Endothelial cell of umbilical vein (primary cell): ENCODE results near the gene NPPA. TPM values are rescaled to one million over a fixed set of nuclear protein-coding genes. Genes with fewer than 3 reads are reported as not detected.

Experiments
- BruUV-seq: library from RNA; stranded (reverse); fragments of 400-500 nt; replicated peaks from 2 replicates; lab custom pipeline; 2021; lab: Mats Ljungman, UMichigan
- CTCF ChIA-PET: fragments of 300-600, 350-600 bp; sonication (Branson Sonifier 250); formaldehyde crosslinking; loops from one replicate; lab custom pipeline; 2021; ENCODE audit warnings: antibody characterized with exemption, inconsistent platforms; lab: Charles Lee
- POLR2A ChIA-PET: fragments of 300-600, 350-600 bp; sonication (Branson Sonifier 250); formaldehyde crosslinking; loops from one replicate; lab custom pipeline; 2021; ENCODE audit warnings: antibody characterized with exemption, inconsistent platforms; lab: Charles Lee
- DNase-seq: peaks from one replicate; pipeline ENCODE4 v3.0.0-alpha.2; 2011; ENCODE audit warnings: low read depth, low spot score
- FAIRE-seq: peaks from 2 replicates; lab custom pipeline; 2011; peaks lifted over from hg19 to GRCh38; lab: Jason Lieb, UNC
- H2AFZ ChIP-seq: 2 replicates; pipeline ENCODE4 v1.6.0; 2012; ENCODE audit warnings: low read depth, low read length, control low read depth, inconsistent platforms
- H3K27ac ChIP-seq: 2 replicates; pipeline ENCODE4 v1.5.1; 2011; ENCODE audit warnings: low read depth, mild to moderate bottlenecking, control low read depth, low read length, moderate library complexity; ENCODE audit not compliant: insufficient read depth
- H3K27me3 ChIP-seq, 2 experiments: 2 replicates each; pipeline versions ENCODE4 v1.6.0 to v1.6.1; 2011; ENCODE audit warnings: low read length in 2 of 2, mixed read lengths in 1 of 2; ENCODE audit not compliant: control insufficient read depth in 2 of 2, insufficient read depth in 2 of 2
- H3K36me3 ChIP-seq, 2 experiments: 2 replicates in 1 of 2; 3 replicates in 1 of 2; pipeline ENCODE4 v1.5.1; 2011; ENCODE audit warnings: low read length in 2 of 2, mild to moderate bottlenecking in 1 of 2, moderate library complexity in 1 of 2; ENCODE audit not compliant: control insufficient read depth in 2 of 2, insufficient read depth in 2 of 2; ENCODE audit errors: extremely low read depth in 1 of 2
- H3K4me1 ChIP-seq: 3 replicates; pipeline ENCODE4 v1.5.1; 2011; ENCODE audit warnings: mild to moderate bottlenecking, low read length; ENCODE audit not compliant: control insufficient read depth, insufficient read depth; ENCODE audit errors: extremely low read depth
- H3K4me2 ChIP-seq: 2 replicates; pipeline ENCODE4 v1.6.1; 2011; ENCODE audit warnings: low read length, control low read depth, mixed read lengths; ENCODE audit not compliant: insufficient read depth
- H3K4me3 ChIP-seq, 3 experiments: fragments of 200-600 bp in 1 of 3; sonication (generic), shearing (Covaris generic) in 1 of 3; replicated peaks in 1 of 3; 2 replicates each; pipeline ENCODE4 v1.5.1; 2011 to 2016; ENCODE audit warnings: control low read depth in 3 of 3, low read length in 3 of 3, mild to moderate bottlenecking in 2 of 3, inconsistent platforms in 1 of 3, low read depth in 1 of 3, moderate library complexity in 1 of 3; ENCODE audit not compliant: insufficient read depth in 1 of 3
- H3K79me2 ChIP-seq: 2 replicates; pipeline ENCODE4 v1.6.0; 2012; ENCODE audit warnings: low read length, inconsistent platforms; ENCODE audit not compliant: control insufficient read depth, insufficient read depth
- H3K9ac ChIP-seq: replicated peaks from 2 replicates; pipeline ENCODE3; 2011; ENCODE audit warnings: low read length, control low read depth; ENCODE audit not compliant: insufficient read depth; ENCODE audit errors: extremely low read depth
- H3K9me1 ChIP-seq: replicated peaks from 3 replicates; pipeline ENCODE4 v1.6.0; 2011; ENCODE audit warnings: mild to moderate bottlenecking, low read length; ENCODE audit not compliant: control insufficient read depth, insufficient read depth; ENCODE audit errors: extremely low read depth
- H3K9me3 ChIP-seq: replicated peaks from 2 replicates; pipeline ENCODE4 v1.5.1; 2012; ENCODE audit warnings: low read length, inconsistent platforms; ENCODE audit not compliant: control insufficient read depth, insufficient read depth
- H4K20me1 ChIP-seq: replicated peaks from 2 replicates; pipeline ENCODE3; 2011; ENCODE audit warnings: mild to moderate bottlenecking, low read length; ENCODE audit not compliant: control insufficient read depth, insufficient read depth; ENCODE audit errors: extremely low read depth
- EZH2 ChIP-seq: IDR thresholded peaks from 2 replicates; pipeline ENCODE4 v1.6.1; 2012; ENCODE audit warnings: borderline replicate concordance, low read depth, mild to moderate bottlenecking, moderate library complexity, low read length, inconsistent platforms; ENCODE audit not compliant: severe bottlenecking
- FOS ChIP-seq: IDR thresholded peaks from 2 replicates; pipeline ENCODE4 v1.6.1; 2011; ENCODE audit warnings: mild to moderate bottlenecking, low read length, moderate library complexity, borderline replicate concordance; ENCODE audit not compliant: insufficient read depth
- GATA2 ChIP-seq: IDR thresholded peaks from 2 replicates; pipeline ENCODE4 v1.7.0; 2011; ENCODE audit warnings: low read depth, mild to moderate bottlenecking, moderate library complexity, mixed read lengths, low read length; ENCODE audit not compliant: insufficient read length, insufficient read depth
- MYC ChIP-seq: IDR thresholded peaks from one replicate; pipeline ENCODE4 v1.6.1; 2011; ENCODE audit warnings: mild to moderate bottlenecking, low read depth, low read length
- POLR2AphosphoS5 ChIP-seq: IDR thresholded peaks from 2 replicates; pipeline ENCODE4 v1.6.1; 2012; ENCODE audit warnings: low read depth, mild to moderate bottlenecking, control low read depth, low read length, moderate library complexity; ENCODE audit not compliant: insufficient read depth
- dilution Hi-C: fragments of 300-500 bp; cut with MboI; formaldehyde crosslinking; loops from one replicate; pipeline ENCODE4 v1.15.0; 2019; ENCODE audit warnings: low sequenced_read_pairs; ENCODE audit not compliant: extremely low pct_ligation_motif_present
- intact Hi-C: fragments of 100-400 bp; cut with micrococcal nuclease; formaldehyde crosslinking; loops from one replicate; pipeline ENCODE4 v1.10.0; 2022
- polyA plus RNA-seq, 4 experiments: library from polyadenylated mRNA; depleted of rRNA in 3 of 4; stranded (reverse) in 3 of 4; unstranded in 1 of 4; fragments of >200 nt; gene quantifications; 2 replicates each; pipeline versions ENCODE4 v1.2.1 to v1.2.3, GENCODE V29; 2011 to 2012; ENCODE audit warnings: missing spikeins in 1 of 4
- total RNA-seq: library from RNA; stranded (reverse); gene quantifications from 2 replicates; pipeline ENCODE4 v1.2.3, GENCODE V29; 2021
- TF ChIP-seq, protein P1 (sequence below), 2 donors: IDR thresholded peaks; 1 replicate in 1 of 2; 2 replicates in 1 of 2; pipeline ENCODE4 v1.5.1; 2011; ENCODE audit warnings: low read length in 2 of 2, mild to moderate bottlenecking in 2 of 2, moderate library complexity in 2 of 2, control low read depth in 1 of 2, inconsistent platforms in 1 of 2, low read depth in 1 of 2; ENCODE audit not compliant: insufficient read depth in 1 of 2; ENCODE audit errors: extremely low read depth in 1 of 2

The NPPA gene
- total and polyA plus RNA-seq, 2 donors (not counting 3 experiments of a cell fraction or from before 2014, with no cell fraction given): not detected

DNA sequence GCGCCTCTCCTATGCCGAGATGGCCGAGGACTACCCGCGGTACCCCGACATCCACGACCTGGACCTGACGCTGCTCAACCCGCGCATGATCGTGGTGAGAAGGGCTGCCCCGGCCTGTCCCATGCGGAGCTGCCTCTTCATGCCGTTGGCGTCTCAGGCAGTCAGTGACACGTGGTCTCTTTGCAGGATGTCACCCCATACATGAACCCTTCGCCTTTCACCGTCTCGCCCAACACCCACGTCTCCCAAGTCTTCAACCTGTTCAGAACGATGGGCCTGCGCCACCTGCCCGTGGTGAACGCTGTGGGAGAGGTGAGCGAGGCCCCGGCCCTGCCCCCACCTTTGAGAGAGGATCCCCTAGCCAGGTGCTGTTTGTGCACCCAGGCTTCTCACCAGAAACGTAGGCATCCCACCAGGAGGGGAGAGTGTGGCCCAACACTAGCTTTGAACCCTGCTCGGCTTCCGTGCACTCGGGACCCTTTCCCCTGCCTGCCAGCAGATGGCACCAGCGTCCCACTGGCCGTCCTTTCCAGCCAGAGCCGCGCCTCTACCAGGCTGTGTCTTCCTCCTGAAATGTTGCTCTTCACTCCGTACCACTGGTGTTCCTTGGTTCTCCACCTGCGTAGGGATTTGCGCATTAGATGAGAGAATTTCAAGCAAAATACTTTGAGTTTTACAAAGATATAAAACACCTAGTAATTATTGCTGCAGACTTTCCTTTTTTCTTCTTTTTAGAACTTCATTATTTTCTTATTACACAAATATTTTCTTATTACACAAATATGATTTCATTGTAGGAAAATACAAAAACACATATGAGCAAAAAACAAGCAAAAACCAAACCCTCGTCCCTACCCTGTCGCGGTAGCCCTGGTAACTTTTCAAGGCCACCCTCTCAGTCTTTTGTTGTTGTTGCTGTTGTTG, 9.0 kb downstream of the NPPA start:
- no TSS peak for BruUV-seq
- dilution Hi-C loops (no loop called here), intact Hi-C loops (loop anchor here (1.0 to 2.0 kb wide), 3 partner anchors 56 to 128 kb away; no protein-coding TSS in a partner anchor)
- no peaks in the 10 kb centered on the region for H3K79me2 ChIP-seq
- ChIA-PET CTCF (interaction anchor here (0.5 to 5.2 kb wide), 22 partner anchors 9 to 286 kb away, joined by 3 to 42 read pairs (median 4); partner anchors contain the start of gene NPPA), POLR2A (interaction anchor here (1.3 kb wide), 1 partner anchor 69 kb away, joined by 11 read pairs; no protein-coding TSS in a partner anchor)
- peaks cover 20 to 58% of the 10 kb centered on the region in 2 experiments for H3K36me3 ChIP-seq
- H3K27me3 ChIP-seq: no peaks in the 10 kb centered on the region
- no peak overlapping the region for H3K9ac ChIP-seq
- H3K9me1 ChIP-seq: no peaks in the 10 kb centered on the region
- no peaks in the 10 kb centered on the region for H3K9me3 ChIP-seq
- no peak overlapping the region for H3K4me3 ChIP-seq
- no peak overlapping the region for H2AFZ ChIP-seq
- FAIRE-seq (peak; percentile 85), DNase-seq (peak; percentile 51)
- H3K4me2 ChIP-seq: no peak overlapping the region
- peaks cover 7% of the 10 kb centered on the region for H3K4me1 ChIP-seq
- TF ChIP-seq POLR2AphosphoS5 (peak; percentile 15), GATA2 (no peak), FOS (no peak), MYC (no peak), EZH2 (no peak)
- TF ChIP-seq, protein P1, sequence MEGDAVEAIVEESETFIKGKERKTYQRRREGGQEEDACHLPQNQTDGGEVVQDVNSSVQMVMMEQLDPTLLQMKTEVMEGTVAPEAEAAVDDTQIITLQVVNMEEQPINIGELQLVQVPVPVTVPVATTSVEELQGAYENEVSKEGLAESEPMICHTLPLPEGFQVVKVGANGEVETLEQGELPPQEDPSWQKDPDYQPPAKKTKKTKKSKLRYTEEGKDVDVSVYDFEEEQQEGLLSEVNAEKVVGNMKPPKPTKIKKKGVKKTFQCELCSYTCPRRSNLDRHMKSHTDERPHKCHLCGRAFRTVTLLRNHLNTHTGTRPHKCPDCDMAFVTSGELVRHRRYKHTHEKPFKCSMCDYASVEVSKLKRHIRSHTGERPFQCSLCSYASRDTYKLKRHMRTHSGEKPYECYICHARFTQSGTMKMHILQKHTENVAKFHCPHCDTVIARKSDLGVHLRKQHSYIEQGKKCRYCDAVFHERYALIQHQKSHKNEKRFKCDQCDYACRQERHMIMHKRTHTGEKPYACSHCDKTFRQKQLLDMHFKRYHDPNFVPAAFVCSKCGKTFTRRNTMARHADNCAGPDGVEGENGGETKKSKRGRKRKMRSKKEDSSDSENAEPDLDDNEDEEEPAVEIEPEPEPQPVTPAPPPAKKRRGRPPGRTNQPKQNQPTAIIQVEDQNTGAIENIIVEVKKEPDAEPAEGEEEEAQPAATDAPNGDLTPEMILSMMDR (IDR thresholded peaks at IDR 0.05; ENCODE audit: extremely low read depth in 1 of 2, insufficient read depth in 1 of 2, low read depth in 1 of 2, low read length in 2 of 2): peak; percentile 97 to 100
- no peak overlapping the region for H3K27ac ChIP-seq
- no peaks in the 10 kb centered on the region for H4K20me1 ChIP-seq
